Hepatocyte (in vitro differentiated cells): ENCODE results near the gene DUOXA1. TPM values are rescaled to one million over a fixed set of nuclear protein-coding genes. Genes with fewer than 3 reads are reported as not detected.
A peak's percentile ranks its signal among the peaks of the same experiment; 100 is the strongest.

Experiments used
- DNase-seq: peaks from one replicate; pipeline ENCODE4 v3.0.0-alpha.2; 2016; ENCODE audit warnings: low spot score
- H2AFZ ChIP-seq: fragments of 200-600 bp; sonication (generic); 2 replicates; pipeline ENCODE4 v1.6.0; 2016; ENCODE audit warnings: antibody characterized with exemption, mild to moderate bottlenecking
- H3K27ac ChIP-seq: fragments of 200-600 bp; sonication (generic); 2 replicates; pipeline ENCODE4 v1.5.1; 2016; ENCODE audit warnings: mild to moderate bottlenecking
- H3K27me3 ChIP-seq: fragments of 200-600 bp; sonication (generic); 2 replicates; pipeline ENCODE4 v1.6.1; 2016
- H3K36me3 ChIP-seq: fragments of 200-600 bp; sonication (generic); replicated peaks from 2 replicates; pipeline ENCODE4 v1.5.1; 2016; ENCODE audit warnings: low read depth; ENCODE audit not compliant: insufficient read depth
- H3K4me1 ChIP-seq: fragments of 200-600 bp; sonication (generic); 2 replicates; pipeline ENCODE4 v1.5.1; 2016; ENCODE audit warnings: mild to moderate bottlenecking, moderate library complexity; ENCODE audit not compliant: insufficient read depth
- H3K4me2 ChIP-seq: fragments of 200-600 bp; sonication (generic); 2 replicates; pipeline ENCODE4 v1.6.0; 2016
- H3K4me3 ChIP-seq: fragments of 200-600 bp; sonication (generic); 2 replicates; pipeline ENCODE4 v1.5.1; 2016; ENCODE audit warnings: mild to moderate bottlenecking
- H3K79me2 ChIP-seq: fragments of 200-600 bp; sonication (generic); 2 replicates; pipeline ENCODE4 v1.6.0; 2017; ENCODE audit warnings: mild to moderate bottlenecking
- H3K9me2 ChIP-seq: fragments of 200-600 bp; sonication (generic); replicated peaks from 2 replicates; pipeline ENCODE4 v1.6.0; 2017; ENCODE audit warnings: mild to moderate bottlenecking; ENCODE audit not compliant: insufficient read depth
- H3K9me3 ChIP-seq: fragments of 200-600 bp; sonication (generic); 2 replicates; pipeline ENCODE4 v1.5.1; 2016; ENCODE audit warnings: low read depth, mild to moderate bottlenecking
- H4K20me1 ChIP-seq: fragments of 200-600 bp; sonication (generic); 2 replicates; pipeline ENCODE4 v1.6.0; 2016; ENCODE audit warnings: mild to moderate bottlenecking; ENCODE audit not compliant: insufficient read depth, poor library complexity, severe bottlenecking
- CTCF ChIP-seq: fragments of 200-600 bp; sonication (generic); IDR thresholded peaks from 2 replicates; pipeline ENCODE4 v1.5.1; 2016; ENCODE audit warnings: antibody characterized with exemption, mild to moderate bottlenecking; ENCODE audit not compliant: poor library complexity
- EZH2 ChIP-seq: fragments of 200-600 bp; sonication (generic); IDR thresholded peaks from 2 replicates; pipeline ENCODE4 v1.6.1; 2016; ENCODE audit warnings: antibody characterized with exemption, mild to moderate bottlenecking, borderline replicate concordance
- EZH2phosphoT487 ChIP-seq: fragments of 200-600 bp; sonication (generic); IDR thresholded peaks from one replicate; pipeline ENCODE4 v1.6.1; 2018; ENCODE audit warnings: antibody characterized with exemption, mild to moderate bottlenecking, low read depth, moderate library complexity; ENCODE audit not compliant: unreplicated experiment, severe bottlenecking
- WGBS: methylation state at CpG from one replicate; pipeline ENCODE4 v1.1.6; 2016; ENCODE audit warnings: low lambda C conversion rate; ENCODE audit errors: missing lambda C conversion rate; 5-methylcytosine and 5-hydroxymethylcytosine counted together
- polyA plus RNA-seq: library from polyadenylated mRNA; unstranded; fragments of >200 nt; fragmentation: Nextera tagmentation; extraction: Ambion mirVana; gene quantifications from 2 replicates; pipeline ENCODE4 v1.2.1, GENCODE V29; 2016
- total RNA-seq: library from RNA; depleted of rRNA; stranded (reverse); fragments of >200 nt; gene quantifications from 2 replicates; pipeline ENCODE4 v1.2.3, GENCODE V29; 2014

The DUOXA1 gene
- total and polyA plus RNA-seq, 2 experiments from 2014 or later, result 10.9 to 15.2 TPM

GRCh38 chr15:45114076-45114750 is 15.5 kb downstream of the DUOXA1 start, which contains the start of the genes DUOX2 and DUOXA2:
TSS of gene DUOX2 (minus strand) at chr15:45114172. CDS start at chr15:45113411, 761 bp downstream.
TSS of gene DUOXA2 (plus strand) at chr15:45114326. CDS start at chr15:45114606, 280 bp downstream.
- Histone ChIP-seq H3K27me3 (peaks cover 76% of the 10 kb centered on the region), H3K4me2 (peak within 1 kb of the TSS; percentile 89), H4K20me1 (no peaks in the 10 kb centered on the region), H3K79me2 (no peaks in the 10 kb centered on the region), H3K9me2 (no peaks in the 10 kb centered on the region), H3K4me3 (no peak within 1 kb of the TSS), H3K4me1 (peaks cover 20% of the 10 kb centered on the region), H3K9me3 (no peaks in the 10 kb centered on the region), H3K27ac (no peak within 1 kb of the TSS), H2AFZ (no peak within 1 kb of the TSS), H3K36me3 (no peaks in the 10 kb centered on the region)
- DNase-seq, result peak; percentile 41
- peak; percentile 92 for TF ChIP-seq EZH2
- no peak for TF ChIP-seq CTCF
- 10% methylated on average over 42 of the region's 42 CpGs for WGBS

- Histone ChIP-seq H3K36me3 (no peaks in the 10 kb centered on the region), H3K9me2 (no peaks in the 10 kb centered on the region), H3K4me2 (peak overlapping the region; percentile 89), H2AFZ (no peak overlapping the region), H3K9me3 (no peaks in the 10 kb centered on the region), H3K79me2 (no peaks in the 10 kb centered on the region), H3K27me3 (peaks cover 82% of the 10 kb centered on the region), H3K27ac (no peak overlapping the region), H3K4me3 (no peak overlapping the region), H4K20me1 (no peaks in the 10 kb centered on the region), H3K4me1 (peaks cover 20% of the 10 kb centered on the region)
- DNase-seq, result no peak
- 26% methylated on average over 14 of the region's 14 CpGs for WGBS
- TF ChIP-seq EZH2 (no peak), EZH2phosphoT487 (no peak), CTCF (no peak)
Observed at GRCh38 chr15:45113380-45113990, 16.2 kb downstream of the DUOXA1 start.

- H3K36me3 ChIP-seq, result no peaks in the 10 kb centered on the region
- H3K79me2 ChIP-seq, result no peaks in the 10 kb centered on the region
- H4K20me1 ChIP-seq, result no peaks in the 10 kb centered on the region
- TF ChIP-seq EZH2, result no peak
- no peak for TF ChIP-seq CTCF
- no peak for TF ChIP-seq EZH2phosphoT487
- no peaks in the 10 kb centered on the region for H3K9me2 ChIP-seq
- DNase-seq, result peak; percentile 35
- no peak overlapping the region for H3K4me3 ChIP-seq
- H3K9me3 ChIP-seq, result no peaks in the 10 kb centered on the region
- H3K4me1 ChIP-seq, result peaks cover 20% of the 10 kb centered on the region
- peaks cover 83% of the 10 kb centered on the region for H3K27me3 ChIP-seq
- peak overlapping the region; percentile 11 for H2AFZ ChIP-seq
- 4% methylated on average over 51 of the region's 58 CpGs for WGBS
- peak overlapping the region; percentile 89 for H3K4me2 ChIP-seq
- no peak overlapping the region for H3K27ac ChIP-seq
Observed at GRCh38 chr15:45112591-45113379, 16.9 kb downstream of the DUOXA1 start.
